ENCODE measurements around the gene P3R3URF.

The P3R3URF gene

DNA sequence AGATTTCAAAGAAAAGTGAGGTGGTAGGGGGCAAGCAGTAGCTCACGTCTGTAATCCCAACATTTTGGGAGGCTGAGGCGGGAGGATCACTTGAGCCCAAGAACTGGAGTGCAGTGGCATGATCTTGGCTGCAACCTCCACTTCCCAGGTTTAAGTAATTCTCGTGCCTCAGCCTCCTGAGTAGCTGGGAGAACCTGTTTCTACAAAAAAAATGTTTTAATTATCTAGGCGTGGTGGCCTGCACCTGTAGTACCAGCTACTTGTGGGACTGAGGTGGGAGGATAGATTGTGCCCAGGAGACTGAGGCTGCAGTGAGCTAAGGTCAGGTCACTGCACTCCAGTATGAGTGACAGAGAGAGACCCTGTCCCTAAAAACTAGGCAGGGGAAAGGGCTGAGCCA lies 4.0 kb downstream of the P3R3URF start:
- no peak for DNase-seq (ENCODE audit: low spot score)

DNA sequence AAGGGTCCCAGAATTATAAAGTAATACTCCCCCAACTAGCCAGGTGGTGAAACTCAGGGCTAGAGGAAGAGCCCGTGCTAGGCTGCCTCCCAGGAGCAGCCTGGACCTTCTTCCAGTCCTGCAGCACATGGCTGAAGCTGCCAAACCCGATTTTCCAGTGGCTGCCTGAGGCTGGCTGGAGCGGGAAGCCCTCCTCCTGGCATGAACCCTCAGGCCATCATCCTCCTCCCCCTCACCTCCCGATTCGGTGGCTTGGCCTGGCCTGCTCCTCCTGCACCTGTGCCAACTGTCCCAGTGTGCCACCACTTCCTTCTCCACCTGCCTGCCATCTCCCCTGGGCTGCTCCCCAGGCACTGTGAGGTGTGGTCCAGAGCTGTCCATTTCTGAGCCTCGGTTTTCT lies 4.4 kb downstream of the P3R3URF start:
- peak; percentile 30 for DNase-seq (ENCODE audit: low spot score)

DNA sequence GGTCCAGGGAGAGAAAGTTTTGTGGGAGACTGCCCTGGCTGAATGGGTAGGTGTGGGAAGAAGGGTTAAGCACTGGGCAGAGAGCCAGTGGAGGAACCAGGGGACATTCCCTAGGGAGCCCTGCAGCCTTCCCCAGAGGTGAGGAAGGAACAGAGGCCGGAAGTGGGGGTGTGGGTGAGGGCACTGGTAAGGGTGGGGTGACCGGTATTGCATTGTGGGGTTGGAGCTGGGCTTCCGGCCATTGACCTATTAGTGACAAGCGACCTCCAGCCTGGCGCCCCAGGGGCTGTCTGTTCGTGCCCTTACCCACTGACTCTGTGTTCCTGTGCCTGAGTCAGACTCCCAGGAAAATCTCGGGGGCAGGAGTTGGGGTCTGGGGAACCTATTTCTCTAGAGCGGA lies 4.9 kb downstream of the P3R3URF start:
- no peak for DNase-seq (ENCODE audit: low spot score)

DNA sequence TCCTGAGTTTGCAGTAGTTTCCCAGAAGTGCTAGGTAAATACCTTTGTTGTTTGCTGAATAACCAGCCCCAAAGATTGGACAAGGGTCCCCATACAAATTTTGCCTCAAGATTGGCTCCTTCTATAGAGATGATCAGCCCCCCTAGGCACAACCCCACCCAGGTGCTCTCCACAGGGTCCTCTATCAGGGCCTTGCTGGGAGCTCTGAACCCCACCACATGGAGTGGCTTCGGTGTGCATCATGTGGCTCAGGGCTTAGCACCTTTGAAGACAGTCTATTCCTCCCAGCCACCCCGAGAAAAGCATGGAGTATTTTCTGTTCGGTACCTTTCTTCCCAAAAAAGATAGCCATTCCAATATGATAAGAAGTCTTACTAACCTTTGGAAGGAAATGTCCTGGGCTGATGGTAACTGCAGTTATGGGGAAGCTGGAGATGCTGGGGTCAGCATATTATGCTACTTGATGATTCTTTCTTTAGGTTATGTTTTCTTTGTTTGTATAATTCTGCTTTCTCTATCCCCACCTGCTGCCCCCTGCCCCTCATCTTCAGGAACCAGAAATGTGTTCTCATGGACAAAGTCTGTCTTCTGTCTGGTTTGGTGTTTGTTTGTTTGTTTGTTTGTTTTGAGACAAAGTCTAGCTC lies 6.4 kb downstream of the P3R3URF start:
- no peak for DNase-seq (ENCODE audit: low spot score)

DNA sequence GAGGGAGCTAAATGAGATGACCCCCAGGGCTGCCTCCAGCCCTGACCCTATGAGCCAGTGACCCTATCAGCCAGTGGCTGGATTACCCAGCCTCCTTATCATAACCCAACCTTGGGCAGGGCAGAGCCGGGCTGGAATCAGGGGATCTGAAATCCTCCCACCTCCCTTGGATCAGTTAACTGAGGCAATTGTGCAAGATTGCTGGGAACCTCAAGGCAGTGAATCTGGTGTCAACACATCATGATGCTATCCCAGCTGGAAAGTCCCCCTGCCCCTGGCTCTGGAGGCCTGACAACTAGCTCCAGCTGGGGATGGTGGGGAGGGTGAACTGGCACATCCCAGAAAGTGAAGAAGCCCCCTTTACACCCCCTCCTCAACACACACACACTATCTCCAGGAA lies 7.8 kb downstream of the P3R3URF start:
- DNase-seq (ENCODE audit: low spot score), result no peak

DNA sequence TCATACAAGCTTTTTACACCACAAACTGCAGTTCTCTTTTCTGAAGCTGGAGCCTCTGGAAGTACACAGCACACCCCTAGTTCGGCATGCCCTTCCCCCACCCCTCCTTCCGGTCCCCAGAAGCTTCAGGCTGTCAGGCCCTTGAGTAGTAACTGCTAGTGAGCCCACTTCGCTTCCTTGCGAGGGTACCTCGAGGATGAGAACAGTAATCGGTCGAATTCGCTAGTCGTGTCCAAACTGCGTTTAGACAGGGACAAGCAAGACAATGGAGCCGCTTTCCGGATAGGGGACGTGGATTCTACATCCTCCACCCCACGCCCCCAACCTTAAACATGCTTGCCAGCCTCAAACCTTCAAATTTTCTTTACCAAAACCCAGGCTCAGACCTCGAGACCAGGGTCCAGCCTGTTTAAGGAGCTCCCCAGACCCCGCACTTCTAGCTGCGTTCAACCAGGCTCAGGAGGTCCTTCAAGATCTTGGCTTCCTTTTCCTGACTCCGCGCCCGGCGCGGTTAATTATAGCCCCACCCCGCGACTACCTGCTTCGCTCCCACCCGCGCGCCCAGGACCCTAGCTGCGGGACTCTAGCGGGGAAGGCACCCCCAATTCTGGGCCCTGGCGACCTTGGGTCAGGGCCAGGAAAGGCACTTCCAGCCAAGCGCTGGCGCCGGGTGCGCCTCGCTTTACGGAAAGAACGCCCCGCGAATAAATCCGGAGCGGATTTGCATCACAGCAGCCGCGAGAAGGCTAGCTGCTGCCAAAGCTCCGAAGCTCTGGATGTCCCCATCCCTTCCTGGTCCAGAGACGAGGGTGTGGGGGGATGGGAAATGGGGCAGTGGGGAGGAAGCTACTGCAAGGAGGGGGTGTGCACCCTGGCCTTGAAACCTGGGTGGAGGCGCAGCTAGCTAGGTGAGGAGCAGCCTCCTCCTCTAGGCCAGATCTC lies 9.5 kb downstream of the P3R3URF start:
- DNase-seq (ENCODE audit: low spot score), result peak; percentile 72

DNA sequence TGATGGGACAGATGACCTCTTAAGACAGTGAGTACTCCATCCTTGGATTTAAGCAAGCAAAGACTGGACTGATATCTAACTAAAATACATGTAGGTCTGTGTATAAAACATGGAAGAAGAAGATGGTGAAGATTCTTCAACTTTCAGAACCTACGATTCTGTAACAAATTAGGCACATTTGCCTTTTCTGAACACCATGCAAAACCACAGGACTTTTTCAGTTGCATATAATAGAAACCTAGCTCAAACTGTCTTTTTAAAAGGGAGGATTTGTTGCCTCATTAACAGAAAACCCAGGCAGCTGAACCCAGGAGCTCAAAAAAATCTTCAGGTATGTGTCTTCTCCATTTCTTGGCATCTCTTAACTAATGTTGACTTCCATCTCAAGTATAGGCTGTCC lies 16.1 kb downstream of the P3R3URF start:
- no peak for DNase-seq (ENCODE audit: low spot score)

DNA sequence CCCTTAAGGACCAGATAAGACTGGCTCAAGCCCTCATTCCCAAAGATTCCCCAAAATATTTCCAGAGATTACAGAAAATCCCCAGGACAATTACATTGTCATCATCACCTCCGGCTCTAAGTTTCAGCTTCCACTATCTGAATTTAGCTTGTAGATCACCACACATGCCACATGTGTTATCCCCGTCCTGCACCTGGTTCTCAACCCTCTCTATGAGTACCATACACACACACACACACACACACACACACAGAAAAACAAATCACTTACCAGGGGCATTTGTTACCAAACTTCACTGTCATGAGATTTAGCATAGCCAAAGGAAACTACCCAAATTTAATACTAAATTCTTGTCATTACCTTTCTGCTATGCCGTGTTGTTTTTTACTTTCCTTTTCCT lies 16.8 kb downstream of the P3R3URF start:
- DNase-seq (ENCODE audit: low spot score), result no peak

DNA sequence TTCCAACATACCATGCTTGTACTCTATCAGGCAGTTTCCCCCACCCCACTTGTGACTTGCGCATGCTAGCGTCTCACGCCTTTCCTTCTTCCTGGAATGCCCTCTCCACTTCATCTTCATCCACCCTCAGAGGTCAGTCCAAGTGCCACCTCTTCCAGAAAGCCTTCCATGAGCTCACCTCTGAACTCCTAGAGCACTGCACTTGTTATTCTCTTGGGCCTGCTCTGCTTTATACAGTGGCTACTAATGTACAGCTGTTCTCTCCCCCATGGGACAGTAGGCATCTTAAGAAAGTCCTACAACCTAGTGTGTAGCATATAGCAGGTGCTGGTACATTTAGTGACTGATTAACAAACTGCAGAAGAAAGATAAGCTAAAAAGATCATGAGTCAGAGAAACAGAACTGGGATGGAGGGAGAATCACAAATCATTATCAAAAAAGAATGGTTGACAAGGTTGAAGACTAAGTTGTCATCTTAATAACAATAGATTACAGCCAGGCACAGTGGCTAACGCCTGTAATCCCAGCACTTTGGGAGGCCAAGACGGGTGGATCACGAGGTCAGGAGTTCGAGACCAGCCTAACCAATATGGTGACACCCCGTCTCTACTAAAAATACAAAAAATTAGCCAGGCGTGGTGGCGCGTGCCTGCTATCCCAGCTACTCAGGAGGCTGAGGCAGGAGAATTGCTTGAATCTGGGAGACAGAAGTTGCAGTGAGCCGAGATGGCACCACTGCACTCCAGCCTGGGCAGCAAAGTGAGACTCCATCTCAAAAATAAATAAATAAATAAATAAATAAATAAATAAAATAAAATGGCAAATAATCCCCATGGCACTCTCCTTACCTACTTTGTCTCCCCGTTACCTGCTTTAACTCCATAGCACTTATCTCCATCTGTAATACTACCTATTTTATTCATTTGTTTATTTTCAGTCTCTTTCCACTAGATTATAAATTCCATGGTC lies 17.7 kb downstream of the P3R3URF start:
- DNase-seq (ENCODE audit: low spot score), result no peak

DNA sequence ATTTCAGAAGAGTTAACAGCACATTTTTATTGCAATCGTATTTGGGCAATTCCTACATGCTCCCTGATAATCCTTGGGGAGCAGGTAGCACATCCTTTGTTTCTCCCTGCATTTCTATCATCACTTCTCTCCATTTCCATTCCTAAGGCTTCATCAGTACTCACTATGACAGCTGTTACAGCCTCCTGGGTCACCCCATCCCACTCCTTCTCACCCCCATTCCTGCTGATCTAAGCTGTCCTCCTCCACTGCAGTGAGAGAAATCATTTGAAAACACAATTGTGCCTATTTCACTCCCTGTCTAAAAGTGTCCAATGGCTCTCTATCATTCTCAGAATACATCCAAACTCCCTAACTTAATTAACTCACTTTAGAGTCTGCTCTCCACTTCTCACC lies 18.4 kb downstream of the P3R3URF start:
- no peak for DNase-seq (ENCODE audit: low spot score)

DNA sequence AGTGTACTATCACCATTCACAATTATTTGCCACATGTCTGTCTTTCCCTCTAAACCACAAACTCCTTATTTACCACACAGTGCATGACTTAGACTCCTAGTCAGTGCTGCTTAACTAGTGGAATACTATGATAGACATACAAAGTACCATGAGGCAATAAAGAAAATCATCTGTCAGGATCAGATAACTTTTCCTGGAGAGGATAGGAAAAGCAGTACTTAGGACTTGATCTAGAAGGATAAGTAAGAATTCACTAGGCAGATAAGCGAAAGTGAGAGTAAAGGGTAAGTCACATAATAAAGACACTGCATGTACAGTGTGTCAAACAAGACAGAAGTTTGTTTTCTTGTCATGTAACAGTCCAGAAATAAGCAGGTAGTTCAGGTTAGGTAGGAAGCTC lies 22.6 kb downstream of the P3R3URF start:
- DNase-seq (ENCODE audit: low spot score), result no peak

DNA sequence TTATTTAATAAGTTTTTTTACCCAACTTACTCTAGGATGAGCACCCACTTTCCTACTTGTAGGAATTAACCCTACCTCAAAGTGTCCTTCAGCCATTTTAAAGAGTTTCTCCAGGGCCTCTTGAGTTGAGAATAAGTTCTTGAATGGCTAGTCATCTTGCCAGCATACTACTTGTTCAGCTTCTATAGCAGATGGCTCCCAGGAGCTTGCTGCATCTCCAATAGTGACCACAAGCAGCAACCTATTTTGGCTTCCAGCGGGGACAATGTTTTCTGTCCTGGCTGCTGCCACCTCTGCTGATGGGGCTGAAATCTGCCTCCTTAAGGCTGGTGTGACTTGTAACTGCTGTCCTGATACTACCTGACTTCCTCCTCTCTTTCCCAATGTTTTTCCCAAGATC lies 23.1 kb downstream of the P3R3URF start:
- no peak for DNase-seq (ENCODE audit: low spot score)

DNA sequence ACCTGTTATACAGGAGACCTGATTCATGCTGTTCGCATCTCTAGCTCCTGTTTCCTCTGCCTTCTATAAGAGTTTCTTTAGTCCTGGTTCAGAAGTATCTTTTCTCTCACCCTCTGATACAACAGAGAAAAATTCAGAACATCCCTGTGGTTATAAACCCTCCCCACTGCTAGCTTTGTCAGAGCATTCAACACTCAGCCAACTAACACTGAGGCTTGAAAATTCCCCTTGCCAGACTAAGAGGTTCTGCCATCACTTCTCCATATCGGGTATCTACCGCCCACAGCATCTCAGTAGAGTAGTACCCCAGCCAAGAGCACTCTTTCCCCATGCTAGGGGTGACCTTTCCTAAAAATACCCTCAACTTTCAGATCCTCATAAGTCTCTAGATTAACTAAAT lies 24.3 kb downstream of the P3R3URF start:
- DNase-seq (ENCODE audit: low spot score), result no peak

DNA sequence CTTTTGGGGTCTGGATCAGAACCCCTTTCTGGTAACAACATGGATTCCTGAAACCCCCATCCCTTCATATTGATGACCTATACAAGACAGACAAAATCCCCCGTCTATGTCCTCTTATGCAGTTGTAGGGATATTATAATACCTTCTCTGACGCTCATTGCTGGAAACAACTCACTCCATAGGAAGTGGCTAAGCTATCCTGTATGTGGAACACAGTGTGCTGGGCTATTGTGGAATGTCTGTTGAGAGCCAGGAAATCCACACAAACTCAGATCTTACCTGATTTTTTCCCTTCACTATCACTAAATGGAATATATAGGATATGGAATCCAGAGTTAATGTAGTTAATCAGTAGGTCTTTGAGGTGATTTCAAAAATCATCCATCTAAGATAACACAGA lies 26.2 kb downstream of the P3R3URF start:
- DNase-seq (ENCODE audit: low spot score), result no peak

DNA sequence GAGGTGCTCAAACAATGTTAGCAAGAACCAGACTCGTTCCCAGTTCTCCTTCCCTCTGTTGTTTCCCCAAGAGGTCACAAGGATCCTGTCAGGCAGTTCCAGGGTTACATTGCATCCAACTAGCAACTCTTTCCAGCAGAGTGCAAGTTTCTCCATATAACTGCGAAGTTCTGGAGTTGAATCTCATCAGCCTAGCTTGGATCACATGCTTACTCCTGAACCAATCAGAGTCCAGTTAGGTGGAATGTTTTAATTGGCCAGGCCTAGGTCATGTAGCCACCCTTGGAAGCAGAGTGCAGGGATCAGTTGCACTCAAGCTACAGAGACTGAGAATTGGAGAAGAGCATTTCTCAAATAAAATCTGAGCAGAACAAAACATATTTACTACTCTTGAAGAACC lies 28.0 kb downstream of the P3R3URF start:
- no peak for DNase-seq (ENCODE audit: low spot score)

DNA sequence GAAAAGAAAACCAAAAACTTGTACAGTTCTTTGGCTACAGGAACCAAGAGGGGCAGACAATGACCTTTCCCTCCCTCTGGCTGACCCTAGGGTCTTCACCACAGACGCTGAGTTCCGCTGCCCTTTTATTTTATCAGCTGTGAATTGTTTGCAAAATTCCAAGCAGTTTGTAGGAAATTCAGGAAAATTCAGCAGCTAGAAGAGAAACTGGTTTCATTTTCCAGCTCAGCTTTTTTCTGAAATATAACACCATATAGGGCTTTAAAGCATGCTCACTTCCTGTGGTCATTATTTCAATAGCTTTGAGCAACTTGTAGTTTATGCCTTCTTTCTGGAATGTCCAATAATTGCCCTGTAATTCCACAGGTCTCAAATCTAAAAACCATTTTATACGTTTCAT lies 38.4 kb downstream of the P3R3URF start:
- DNase-seq (ENCODE audit: low spot score), result no peak

DNA sequence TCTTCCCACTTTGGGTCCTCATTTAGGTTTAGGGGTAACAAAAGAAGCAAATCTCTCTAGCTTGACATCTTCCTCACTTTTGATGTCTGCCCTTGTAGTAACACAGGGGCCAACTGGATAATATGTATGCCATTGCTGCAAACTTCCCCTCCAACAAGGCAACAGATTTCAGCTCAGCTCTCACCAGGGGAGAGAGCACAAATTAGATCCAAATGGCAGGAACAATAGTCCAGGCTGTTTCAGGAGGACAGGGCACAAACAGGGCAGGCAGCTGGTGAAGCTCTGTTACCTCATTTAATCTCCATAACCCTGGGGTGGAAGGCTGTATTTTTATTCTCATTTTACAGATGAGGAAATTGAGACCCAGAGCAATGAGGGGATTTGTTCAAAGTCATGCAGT lies 39.6 kb downstream of the P3R3URF start:
- DNase-seq (ENCODE audit: low spot score), result no peak

DNA sequence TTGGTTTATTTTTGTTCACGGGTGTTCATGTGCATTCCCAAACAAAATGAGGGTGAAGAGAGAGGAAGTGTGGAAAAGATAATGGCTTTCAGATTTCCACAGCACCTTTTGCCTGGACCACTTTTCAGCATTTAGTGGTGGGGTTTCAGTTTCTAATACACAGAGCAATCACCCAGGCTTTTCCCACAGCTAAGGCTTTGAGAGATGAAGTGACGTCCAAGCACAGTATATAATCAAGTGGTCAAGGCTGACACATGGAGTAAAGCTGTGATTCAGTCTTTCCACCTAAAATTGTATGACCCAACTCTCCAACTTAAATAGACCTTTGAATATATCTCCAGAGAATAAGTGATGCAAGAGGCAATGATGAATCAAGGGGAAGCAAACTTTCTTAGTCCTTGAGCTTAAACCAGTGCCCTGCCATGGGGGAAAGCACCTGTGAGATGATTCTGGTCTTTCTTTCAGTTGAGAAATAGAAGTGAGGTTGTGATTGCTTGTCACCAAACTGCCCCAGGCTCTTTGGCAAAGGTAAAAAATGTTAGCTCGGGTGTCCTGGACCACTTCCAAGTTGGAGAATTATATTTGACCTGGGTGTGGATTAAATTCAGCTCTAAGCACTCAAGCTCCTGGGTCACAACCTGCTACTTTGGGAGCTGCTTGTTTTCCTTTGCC lies 41.5 kb downstream of the P3R3URF start:
- DNase-seq (ENCODE audit: low spot score), result no peak

DNA sequence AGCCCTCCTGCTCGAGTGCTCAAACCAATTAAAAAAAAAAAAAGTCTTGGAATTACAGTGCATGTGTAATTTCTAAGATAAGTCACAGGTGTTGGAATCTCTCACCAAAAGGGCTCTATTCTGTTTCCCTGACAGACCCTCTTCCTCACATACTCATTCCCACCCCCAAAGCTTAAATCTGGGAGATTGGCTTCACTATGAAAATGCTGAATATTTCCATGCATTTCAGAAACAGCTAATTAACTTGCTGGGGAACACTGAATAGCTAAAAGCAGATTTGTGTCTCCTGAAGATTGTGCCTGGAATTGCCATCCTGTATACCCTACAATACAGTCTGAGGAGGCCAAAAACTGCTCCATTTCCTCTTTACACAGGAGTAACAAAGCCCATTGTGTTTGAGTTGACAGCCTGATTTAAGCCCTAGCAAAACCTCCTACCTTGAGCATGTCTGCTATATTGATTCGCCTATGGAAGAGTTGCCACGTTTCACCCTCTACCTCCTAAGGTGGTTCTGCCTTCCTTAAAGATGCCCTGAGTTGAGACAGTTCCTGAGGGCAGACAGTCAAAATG lies 42.4 kb downstream of the P3R3URF start:
- DNase-seq (ENCODE audit: low spot score), result no peak

DNA sequence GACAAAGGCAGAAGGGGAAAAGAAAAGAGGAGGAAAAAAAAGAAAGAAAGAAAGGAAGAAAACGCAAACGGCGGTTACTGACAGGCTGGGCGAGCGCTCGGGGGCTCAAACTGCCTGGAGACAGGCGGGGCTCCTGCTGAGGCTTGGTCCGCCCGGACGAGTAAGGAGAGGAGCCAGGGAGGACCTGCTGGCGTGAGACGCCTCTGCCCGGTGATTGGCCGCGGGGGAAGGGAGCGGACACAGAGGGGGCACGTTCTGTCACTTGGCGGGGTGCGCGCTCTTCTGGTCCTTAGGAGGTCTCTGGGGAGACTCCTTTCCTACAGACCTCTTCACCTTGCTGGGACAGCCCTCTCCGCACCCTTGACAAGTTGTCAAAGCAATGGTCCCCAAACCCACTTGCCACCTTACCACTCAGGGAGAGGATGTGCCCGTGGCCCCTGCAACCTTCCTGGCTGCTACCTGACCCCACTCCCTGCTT lies 43.1 kb downstream of the P3R3URF start:
- DNase-seq (ENCODE audit: low spot score), result no peak

DNA sequence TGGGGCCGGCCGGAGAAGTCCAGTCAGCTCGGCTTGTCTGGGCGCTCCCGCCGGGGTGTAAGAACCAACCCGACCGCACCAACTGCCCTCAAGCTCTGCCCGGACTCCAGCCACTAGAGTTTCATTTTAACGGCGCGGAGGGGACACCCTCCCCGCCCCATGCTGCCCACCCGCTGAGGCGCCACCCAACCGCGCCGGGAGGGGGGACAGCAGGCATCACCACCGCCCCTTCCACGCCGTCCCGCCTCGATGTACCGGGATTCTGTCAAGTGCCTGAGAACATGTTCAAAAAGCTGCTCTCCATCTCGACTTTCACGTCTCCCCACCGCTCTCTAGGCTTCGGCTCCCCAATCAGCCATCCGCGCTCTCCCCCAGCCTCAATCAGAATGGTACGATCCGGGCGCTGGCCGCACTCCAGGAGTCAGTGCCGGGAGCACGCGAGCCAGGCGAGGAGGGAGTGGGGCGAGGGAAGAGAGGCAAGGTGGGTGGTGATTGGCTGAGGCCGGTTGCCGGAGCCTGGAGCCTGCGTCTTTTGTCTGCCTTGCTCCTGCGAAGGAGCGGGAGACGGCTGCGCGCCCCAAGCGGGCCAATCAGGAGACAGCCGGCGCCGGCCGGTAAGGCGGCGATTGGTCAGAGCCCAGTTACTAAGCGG lies 43.6 kb downstream of the P3R3URF start, which contains the start of gene PIK3R3:
TSS of gene PIK3R3 (minus strand) at position 101 of the 652 bp plus-strand sequence. CDS start 677 bp downstream, outside the sequence.
- DNase-seq (ENCODE audit: low spot score), result peak; percentile 98
